Measurements from ENCODE around the gene MRPL36.

MRPL36 gene

DNA sequence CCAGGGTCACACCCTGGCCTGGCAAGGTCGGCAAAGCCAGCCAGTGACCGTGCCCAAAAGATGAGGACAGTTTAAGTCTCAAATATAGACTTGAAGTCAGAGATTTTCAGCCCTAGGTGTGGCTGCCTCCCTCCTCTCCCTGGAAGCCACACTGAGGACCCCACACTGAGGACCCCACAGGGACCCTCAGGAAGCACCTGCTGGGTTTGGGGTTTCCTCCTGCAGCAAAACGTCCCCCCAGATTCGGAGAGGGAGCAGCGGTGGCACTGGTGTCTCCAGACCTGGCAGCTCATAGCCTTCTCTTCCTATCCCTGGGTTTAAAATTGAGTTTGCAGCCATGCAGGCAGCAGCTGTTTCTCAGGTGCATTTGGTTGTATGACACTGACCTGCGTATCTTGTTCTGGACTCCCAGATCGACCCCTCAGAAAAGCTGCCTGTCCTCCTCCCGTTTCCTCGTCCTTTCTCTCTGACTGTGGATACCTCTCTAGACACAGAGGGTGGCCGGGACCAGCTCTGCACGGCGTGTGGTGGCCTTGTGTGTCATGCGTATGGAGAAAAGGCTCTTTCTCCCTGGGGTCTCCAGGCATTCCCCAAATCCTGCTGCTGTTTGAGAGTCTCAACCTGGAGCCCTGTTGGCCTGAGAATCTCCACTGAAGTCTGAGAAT is 36.6 kb downstream of the MRPL36 start:
- DNase-seq, result no peak

DNA sequence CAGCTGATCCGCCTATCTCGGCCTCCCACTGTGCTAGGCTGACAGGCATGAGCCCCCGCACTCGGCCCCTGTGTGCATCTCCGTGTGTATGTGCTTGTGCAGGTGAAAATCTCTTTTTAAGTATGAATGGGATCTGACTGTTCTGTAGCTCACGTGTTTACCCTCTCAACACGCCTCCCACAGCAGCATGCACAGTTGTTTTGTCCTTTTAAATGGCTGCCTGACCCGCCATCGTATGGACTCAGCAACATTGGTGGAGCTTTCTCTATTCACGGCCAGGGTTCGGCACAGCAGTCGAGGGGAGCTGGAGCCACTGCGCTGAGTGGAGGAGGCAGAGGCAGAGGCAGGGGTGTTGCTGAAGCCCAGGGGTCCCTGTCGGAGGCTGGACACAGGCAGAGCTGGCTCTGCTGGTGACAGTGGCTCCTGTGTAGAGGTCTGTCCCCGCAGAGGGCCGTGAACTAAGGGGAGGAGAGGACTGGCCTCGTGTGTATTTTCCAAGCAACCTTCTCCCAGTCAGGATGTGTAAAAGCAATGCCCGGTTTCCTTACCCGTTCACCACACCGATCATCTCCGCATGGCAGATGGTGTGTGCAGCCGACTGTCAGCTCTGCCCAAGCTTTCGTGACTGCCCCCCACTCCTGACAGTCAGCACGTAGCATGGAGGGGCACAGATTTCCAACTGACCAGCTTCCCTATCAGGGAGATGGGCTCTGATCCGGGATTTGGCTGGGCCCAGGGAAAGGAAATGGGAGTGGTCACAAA is 37.3 kb downstream of the MRPL36 start:
- no peak for DNase-seq

DNA sequence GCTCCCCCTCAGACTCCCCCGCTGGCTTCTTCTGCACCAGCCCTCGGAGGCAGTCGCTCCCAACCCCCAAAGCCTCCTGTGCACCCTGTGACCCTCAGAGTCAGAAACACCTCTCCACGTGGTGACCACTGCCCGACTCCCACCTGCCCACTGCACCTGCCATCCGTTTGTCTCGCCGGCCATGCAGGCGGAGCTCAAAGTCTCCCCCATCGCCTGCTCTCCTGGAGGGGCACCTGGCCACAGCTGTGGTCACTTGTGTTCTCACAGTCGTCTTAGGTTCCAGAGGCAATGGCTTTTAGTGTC is 38.2 kb downstream of the MRPL36 start:
- DNase-seq, result no peak

DNA sequence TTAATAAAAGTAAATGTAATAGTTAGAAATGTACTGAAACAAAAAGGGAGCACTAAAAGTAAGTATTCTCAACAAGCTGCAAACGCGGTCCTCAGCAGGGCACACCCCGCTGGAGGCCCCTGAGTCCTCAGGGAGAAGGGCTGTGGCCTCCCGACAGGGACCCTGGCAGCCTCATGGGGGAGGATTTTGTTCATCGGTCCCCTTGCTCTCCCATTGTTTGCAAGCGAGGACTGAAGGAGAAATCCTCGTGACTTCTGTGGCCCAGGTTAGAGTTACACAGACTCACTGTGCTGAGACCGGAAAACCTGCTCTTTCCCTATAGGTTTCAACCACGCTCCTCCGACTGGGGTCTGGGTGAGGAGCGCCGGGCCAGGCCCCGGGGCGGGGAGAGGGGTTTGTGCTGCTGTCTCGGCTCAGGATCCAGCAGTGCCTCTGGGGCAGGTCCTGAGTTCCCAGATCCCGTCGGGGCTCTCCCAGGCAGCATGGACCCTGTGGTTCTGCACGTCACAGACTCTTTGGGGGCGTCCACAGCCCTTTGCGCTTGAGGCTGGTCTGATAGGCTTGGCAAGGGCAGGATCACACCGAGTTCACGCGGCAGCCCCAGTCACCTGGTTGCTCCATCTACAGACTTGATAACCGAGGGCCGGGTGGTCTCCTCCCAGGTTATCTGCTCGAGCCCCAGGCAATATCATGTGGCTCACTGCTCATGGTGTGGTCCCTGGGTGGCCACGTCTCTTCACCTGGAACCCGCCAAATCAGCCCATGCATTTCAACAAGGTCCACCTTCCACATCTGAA is 38.8 kb downstream of the MRPL36 start:
- DNase-seq, result no peak

DNA sequence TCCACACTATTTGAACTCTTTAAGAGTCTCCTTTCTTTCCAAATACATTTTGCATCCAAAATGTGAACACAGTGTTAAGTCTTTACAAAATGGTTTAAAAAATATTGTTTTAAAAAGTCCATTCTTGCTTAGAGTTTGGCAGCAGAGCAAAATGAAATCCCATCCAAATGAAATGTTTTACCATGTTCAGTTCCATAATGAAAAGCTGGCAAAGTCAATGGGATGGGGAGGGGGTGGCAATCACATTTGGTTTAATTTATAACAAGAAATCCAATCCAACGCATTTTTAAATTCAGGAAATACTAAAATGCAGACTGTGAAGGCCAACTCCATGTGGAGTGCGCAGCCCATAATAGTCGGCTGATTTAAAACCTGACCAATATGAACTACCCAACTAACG is 39.4 kb downstream of the MRPL36 start:
- no peak for DNase-seq

DNA sequence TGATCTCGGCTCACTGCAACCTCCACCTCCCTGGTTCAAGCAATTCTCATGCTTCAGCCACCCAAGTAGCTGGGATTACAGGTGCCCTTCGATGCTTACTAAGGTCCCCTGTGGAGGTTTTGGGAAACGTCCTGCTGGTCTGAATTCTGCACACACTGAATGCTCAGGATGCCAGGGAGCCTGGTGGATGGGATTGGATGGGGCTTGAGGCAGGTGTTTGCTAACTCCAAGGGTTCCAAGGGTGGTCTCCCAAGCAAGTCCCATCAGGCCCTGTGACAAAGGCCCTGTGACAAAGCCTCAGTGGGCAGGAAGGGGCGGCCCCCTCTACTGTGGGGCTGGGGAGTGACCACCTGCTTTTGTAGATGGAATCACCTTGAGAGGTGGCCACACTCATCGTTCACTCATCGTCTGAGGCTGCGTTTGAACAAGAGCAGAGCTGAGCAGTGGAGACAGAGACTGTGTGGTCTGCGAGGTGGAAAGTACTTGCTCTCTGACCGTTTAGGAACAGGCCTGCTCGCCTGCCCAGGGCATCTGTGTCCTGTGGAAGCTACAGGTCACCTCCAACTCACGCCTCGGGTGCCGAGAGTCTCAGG is 40.2 kb downstream of the MRPL36 start:
- no peak for DNase-seq

DNA sequence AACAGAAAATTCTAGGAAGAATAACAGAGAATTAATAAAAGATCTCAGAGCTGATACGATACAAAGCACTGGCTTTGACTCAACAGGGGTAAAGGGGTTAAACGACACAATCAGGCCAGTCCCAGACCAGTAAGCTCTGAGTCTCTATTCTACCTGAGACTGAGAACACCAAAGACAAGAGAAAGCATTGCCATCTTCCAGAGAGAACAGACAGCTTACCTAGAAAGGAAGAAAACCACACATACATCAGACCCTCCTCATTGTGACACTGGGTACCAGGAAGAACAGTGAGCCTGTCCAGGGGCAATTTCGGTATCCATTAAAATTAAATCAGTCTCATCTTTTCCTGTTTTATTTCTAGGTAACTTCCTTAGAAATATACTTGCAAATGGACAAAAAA is 41.1 kb downstream of the MRPL36 start:
- no peak for DNase-seq

DNA sequence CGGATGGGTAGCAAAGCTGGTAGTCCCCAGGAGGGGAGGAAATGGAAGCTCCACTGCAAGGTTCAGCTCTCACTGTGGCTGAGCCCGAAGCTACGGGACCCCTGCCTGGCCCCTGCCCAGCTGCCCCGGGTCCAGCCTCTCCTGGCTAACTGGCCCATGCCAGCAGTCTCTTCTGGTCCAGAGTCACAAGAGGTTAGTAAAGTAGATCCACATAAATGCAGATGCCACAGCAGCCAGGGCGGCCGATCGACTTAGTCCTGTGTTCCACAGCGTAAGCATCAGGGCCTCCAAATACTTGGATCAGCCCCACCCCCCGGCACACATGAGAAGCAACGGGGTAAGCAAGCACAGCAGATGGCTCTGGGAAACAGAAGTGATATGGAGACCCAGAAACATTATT is 42.1 kb downstream of the MRPL36 start:
- no peak for DNase-seq

DNA sequence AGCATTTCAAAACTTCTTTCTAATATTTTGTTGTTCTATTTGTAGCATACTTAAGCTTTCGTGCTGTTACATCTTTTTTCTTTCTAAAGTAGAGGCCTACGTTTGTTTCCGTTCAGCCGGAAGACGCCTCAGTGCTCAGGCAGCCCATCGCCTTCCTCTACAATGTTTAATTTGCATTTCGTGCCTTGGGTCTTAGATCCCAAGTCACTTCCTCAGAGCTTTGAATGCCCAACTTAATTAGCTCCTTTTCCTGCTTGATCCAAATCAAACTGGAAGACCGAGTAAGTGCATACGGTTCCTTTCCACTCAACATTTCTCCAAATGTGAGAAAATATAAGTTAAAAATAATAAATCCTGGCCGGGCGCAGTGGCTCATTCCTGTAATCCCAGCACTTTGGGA is 43.2 kb downstream of the MRPL36 start:
- no peak for DNase-seq

DNA sequence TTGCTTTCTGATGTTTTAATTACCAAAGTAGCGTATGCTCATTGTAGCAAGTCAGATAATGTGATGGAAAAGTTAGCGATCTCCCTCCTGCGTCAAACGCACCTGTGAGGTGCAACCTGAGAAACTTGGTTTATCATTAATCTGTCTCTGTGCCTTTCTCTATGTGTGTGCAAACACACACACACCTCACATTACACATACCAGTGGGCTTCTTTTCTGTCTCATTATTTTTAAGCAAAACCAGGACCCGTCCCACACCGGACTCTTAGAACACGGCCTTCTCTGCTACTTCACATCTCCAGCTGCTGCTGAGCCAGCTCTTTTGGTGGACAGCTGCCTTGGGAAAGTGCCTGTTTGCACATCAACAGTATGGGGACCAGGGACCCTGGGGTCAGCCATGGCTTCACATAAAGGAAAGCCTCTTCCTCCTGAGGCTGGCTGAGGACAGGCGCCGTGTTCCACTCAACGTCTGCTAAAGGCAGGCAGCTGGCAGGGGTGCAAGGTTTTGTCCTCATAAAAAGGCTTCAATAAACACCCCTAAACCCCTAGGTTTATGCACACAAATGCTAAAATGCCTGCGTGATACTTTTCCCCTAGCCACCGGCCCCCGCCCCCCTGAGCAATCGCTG is 44.2 kb downstream of the MRPL36 start:
- DNase-seq, result no peak

DNA sequence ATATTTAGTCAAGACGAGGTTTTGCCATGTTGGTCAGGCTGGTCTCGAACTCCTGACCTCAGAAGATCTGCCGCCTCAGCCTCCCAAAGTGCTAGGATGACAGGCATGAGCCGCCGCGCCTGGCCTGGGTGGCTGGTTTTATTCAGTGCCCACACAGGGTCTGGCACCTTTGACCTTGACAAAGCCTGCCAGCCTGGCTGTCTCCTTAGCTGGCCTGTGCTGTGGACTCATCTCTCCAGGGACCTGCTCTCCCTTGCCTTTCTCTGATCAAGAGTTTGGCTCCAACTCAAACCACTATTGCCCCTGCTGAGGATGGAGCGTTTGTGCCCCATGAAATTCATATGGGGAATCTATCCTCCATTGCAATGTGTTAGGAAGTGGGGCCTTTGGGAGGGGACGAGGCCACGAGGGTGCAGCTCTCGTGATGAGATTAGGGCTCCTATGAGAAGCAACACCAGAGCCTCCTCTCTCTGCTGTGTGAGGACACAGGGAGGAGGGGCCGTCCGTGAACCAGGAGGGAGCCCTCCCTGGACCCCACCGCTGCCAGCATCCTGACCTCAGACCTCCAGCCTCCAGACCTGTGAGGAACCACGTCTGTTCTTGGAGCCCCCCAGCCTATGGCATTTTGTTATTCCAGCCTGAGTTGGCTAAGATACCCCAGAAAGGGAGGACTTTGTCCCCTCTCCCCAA is 45.0 kb downstream of the MRPL36 start:
- no peak for DNase-seq

DNA sequence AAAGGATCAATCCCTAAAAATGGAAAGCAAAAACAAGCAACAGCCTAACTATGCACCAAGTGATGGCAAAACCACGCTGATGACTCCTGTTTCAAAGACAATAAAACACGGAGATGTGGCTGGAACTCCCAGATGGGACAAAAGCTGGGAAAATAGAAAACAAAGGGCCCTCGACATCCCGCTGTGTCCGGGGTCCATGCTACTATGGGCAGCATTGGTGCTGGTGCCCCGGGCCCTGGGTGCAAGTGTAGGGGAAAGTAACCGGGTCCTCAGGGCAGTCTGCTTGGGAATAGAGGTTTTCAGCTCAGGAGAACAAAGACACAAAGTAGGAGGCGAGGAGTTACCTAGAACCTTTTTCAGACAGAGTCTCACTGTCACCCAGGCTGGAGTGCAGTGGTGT is 46.1 kb downstream of the MRPL36 start:
- DNase-seq, result no peak

DNA sequence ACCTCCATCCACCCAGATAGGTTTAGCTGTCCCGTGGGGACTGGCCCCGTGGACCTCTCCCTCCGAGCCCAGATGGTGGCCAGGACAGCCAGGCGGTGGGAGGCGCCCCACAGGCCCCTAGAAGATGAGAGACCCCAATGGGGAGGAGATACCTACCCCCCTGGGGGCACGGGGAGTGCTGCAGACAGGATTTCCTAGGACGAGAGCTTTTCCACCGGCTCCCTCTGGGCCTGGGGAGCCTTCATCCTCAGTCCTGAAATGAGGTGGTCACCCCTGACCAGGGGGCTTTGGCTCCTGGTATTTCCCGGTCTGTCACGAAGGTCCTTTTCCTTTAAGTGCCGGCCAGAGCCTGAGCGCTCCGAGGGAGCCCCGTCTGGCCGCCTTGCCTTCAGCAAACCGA is 46.8 kb downstream of the MRPL36 start:
- no peak for DNase-seq

DNA sequence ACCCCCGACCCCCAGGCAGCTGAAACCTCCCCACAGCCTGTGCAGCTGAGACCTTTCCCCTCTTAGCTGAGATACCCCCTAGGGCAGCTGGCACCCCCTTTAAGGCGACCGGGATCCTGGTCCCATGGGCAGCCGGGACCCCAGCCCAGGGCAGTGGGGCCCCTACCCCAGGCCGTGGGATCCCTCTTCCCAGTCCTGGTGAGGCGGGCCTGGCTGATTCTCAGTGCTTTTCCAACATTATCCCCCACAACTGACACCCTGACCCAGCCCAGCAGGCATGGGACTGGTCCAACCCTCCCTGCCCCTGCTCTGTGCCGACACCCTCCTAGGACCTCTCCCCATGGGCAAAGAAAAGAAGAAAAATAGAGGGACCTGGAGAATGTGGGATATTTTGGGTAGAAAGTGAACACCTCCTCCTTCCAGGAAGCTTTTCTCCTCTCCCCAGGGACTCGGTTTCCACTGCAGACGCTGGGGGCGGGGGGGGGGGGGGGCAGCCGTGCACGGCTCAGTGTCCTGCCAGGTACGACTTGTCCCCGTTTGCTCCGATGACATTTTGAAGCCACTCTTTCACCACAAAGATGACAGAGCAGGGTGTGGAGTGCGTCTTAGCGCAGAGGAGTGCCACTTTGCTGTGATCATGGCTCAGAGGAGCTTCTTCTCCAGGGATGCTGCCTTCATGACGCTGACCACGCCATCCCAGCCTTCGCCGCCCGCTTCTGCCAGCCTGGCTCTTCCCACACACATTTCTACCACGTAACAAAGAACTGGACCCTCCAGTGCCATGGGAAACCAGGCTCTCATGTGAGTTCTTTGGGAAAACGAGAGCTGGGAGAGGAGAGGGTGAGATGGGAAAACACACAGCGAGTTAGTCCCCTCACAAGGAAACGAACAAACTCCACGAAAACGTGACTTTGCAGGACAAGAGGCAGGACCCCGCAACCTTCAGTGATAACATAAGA is 47.5 kb downstream of the MRPL36 start:
- no peak for DNase-seq

DNA sequence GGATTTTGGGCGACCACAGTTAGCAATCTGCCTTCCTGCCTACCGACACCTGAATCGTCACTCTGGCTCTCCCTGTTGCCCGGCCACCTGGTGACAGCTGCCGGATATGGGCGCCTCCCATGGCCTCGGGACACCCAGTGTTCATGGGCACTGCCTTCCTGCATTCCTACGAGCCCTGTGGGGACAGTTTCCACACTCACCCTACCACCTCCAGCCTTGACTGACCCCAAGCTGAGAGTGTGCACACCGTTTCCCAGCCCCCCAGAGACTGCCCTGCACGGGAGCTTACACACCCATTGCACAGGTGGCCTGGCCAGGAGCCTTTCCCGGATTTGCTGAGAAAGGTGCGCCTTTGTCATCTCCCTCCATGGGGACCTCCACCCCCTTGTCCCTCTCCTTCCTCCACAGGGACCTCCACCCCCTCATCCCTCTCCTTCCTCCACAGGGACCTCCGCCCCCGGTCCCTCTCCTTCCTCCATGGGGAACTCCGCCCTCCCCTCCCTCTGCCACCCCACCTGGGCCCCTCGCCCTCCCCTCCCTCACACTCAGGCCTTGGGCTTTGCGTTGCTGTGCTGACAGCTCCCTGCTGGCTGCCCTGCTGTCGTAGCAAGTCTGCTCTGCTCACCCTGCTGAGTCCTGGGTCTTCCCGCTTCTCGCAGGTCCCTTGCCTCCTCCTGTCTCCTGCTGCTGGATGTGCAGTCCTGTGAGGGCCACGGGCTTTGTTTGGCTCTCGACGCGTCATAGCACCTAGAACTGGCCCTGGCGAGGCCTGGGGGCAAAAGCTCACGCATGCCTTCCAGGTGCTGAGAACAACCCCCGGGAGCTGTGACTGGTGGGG is 48.4 kb downstream of the MRPL36 start:
- no peak for DNase-seq

DNA sequence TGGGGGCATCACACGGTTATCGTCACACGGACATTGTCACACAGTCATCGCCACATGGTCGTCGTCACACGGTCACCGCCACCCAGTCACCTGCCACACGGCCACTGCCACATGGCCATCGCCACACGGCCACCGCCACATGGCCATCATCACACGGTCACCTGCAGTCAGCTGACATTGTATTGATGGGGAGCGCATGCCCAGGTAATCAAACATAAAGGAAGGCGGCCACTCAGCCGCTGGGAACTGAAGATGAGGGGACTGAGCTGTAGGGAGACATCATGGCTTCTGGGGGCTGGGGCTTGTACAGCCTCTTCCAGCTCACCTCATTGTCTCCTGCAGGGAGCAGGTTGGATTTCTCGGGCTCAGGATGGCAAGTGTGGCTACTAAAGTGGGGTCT is 49.2 kb downstream of the MRPL36 start:
- no peak for DNase-seq

DNA sequence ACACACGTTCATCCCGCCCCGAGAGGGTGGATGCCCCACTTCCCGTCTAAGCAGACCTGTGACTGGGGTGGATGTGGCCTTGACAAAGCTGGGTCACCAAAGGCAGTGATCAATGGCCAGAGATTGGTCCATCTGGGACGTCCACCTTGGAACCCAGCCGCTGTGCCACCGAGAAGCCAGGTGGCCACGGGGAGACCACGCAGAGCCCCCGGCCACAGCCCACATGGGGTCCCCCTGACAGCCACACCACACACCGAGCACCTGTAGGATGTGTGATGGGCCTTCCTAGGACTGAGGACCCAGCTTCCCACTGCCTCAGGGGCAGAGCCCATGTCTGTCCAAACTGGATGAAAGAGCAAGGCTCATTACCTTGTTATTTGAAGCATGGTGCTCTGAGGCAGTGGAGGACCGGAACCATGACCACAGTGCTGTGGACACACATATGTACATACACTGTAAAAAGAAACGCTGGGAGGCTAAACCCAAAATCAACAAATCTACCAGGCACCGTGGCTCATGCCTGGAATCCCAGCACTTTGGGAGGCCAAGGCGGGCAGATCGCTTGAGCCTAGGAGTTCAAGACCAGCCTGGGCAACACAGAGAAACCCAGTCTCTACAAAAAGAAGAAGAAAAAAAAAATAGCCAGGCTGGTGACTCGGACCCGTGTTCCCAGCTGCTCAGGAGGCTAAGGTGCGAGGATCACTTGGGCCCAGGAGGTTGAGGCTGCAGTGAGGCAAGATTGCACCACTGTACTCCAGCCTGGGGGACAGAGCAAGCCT is 50.1 kb downstream of the MRPL36 start:
- no peak for DNase-seq

DNA sequence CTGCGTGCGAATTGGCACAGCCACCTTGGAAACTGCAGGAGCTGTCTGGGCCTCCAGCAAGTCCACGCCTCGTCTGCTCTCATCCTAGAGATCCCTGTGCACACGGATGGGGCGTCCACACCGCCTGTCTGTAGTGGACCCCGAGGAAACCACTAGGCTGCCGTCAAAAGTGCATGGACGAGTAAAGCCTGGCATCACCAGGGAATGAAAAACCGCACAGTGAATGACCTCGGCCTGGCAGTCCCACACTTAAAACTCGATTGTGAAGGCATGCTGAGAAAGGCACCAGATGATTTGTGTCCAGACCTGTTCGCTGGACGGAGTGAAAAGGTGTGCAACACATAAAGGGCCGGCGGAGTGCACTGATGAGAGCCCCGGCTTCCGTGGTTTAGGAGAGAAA is 50.8 kb downstream of the MRPL36 start:
- DNase-seq, result no peak

All from cortex of kidney (tissue), 1 donor.